ENCODE data around the gene PRPH.
A peak's percentile ranks its signal among the peaks of the same experiment; 100 is the strongest.

The PRPH gene

DNA sequence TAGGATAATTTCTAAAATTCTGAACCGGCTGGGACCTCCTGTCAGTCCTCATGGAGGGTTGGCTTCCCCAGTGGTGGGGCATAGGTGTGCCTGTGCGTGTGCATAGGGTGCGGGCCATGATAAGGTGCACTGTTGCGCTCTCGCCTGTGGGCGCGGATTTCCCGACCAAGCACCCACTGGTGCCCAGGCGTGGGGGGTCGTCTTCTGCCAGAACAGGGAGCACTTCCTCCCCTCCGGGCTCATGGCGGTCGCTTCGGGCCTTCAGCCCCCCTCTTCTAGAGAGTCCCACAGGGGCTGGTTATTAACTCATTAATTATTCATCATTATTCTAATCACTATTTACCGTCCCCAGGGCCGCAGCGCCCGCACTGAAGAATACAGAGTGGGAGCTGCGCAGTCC lies 39.3 kb downstream of the PRPH start:
- DNase-seq = no peak

DNA sequence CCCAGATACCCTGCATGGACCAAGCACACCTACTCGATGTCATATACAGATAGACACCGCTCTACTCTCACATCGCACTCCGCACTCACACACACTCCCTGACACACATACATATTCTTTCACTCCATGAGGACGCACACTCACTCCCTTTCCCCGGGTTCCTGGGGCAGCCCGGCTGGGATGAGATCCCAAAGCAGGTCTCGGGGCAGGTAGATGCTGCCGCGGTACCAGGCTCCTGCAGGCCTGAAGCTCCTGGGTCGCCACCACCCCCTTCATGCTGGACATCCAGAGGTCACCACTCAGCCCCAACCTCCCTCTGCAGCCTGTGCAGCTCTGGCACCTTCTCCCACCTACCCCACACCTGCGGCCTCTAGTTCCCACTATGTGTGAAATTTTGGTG lies 39.7 kb downstream of the PRPH start:
- no peak for DNase-seq

DNA sequence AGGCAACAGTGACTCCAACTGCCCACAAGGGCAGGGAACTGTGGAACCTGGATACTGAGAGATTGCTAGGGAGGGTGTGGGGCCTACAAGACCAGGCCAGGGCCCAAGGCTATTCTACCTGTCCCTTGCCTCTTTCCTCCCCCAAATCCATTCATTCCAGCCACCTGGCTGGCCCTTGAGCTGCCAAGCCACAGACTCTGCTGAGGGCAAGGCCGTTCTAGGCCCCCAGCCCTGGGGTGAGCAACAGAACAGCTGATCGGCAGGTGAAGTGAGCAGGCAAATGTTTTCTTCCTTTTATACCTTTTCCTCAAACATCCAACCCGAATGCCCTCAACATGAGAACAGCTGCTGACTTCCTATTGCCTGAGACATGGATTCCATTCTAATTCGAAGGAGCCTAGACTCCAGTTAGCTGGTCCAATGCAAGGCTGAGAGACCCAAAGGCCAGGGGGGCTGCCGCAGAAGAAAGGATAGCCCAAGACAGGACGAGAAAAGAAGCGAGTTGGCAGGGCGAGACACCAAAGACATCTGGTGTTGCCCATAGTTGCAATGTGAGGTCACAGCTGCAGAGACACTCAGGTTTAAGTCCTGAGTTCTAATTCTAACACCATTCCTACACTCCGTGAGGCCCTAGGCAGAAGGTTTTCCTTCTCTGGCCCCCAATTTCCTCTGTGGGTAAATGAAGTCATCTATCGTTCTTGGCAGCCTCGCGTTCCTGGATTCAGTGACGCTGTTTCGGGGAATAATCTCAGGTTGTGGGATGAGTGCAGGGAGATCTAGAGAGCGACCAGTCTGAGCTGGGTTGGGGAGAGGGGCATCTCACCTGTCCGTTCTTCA lies 40.4 kb downstream of the PRPH start:
- DNase-seq = no peak

DNA sequence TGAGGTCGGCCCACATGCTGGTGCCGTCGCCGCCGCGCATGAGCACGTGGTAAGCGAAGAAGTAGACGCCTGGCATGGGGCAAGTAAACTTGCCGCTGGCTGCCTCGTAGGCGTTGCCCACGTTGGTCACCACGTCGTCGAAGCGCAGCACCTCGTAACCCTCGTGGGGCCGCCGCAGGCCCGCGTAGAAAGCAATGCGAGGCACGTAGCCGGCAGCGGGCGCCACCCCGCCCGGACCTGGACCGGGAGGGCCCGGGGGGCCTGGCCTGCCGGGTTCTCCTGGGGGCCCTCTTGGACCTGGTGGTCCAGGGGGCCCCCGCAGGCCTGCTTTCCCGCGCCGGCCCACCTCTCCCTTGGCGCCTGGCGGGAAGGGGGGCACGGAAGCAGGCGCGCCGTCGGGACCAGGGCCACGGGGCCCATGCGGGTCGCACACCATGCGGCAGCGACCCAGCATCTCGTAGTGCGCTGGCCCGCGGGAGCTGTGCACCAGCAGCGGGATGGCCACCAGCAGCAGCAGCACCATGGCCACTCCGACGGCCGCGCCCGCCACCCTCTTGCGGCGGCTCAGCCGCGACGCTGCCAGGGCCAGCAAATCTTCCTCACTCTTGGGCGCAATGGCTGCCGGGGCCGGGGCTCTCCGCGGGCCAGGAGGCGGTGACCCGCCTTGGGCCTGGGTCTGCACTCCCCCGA lies 41.2 kb downstream of the PRPH start:
- no peak for DNase-seq

DNA sequence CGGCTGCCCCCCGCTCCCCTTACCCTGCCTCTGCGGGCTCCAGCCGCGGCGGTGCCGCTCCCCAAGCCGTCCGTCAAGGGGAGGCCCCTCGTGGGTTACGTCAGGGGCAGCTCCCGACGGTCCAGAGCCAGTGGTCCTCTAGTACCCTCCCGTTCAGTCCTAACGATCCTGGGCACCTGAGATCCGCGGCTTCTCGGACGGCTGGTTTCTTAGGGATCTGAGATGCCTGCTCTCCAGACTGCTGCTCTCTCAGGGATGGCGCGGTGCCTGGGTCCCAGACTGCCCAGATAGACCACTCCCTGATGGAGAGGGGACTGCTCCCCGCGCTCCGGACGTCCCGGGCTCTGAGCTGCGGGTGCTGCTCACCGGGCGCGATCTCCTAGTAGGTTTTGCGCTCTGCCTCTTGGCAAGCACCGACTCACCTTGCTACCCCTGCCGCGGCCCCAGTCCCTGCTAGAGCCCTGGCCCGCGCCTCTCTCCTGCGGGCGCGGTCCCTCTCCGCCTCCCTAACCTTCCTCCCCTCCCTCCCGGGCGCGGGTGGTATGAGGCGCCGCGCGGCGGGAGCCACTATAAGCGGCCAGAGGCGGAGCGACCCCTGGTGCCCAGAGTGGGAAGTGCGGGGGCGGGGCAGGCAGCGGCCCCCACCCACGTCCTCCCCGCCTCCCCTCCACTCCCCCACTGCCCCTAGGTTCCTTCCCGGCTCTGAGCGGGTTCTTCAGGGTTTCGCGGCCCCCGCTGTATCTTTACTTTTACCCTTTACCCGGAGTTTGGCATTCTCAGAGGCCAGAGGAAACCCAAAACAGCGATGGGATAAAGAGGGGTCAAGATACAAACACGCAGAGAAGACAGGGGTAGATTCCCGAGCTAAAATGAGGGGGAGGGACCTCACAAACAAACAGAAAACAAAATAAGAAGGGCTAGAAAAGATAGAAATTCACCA lies 42.0 kb downstream of the PRPH start, which contains the start of gene C1QL4:
Gene C1QL4, minus strand, starts transcription at position 544 of the 940 bp plus-strand sequence. CDS start 711 bp downstream, outside the sequence.
- DNase-seq = no peak

DNA sequence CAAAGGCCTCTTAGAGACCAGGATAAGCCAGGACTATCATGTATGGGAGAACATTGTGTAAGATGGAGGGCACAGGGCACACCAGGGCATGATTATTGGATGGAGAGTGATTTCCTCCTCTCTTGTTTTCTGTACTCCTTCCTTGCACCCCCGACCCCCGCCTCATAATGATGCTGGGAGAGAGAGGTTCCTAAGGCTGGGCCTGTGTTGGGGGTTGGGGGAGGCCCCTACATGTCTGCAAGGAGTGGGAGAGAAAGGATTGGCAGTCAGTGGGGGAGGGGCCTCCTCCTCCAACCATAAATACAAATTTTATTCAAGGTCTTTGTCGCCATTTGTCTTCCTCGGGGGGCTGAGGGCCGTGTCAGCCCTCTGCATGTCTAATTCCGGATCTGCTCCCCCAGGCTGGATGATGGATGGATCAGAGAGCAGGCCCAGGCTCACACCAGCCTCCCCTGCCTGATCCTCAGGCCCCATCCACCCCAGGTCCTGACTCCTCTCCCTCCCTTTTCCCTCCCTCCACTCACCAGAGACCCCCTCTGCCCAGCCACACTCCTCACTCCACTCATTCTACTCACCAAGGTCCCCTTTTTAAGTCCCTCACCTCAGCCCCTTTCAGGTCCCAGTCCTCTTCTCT lies 44.0 kb downstream of the PRPH start:
- no peak for DNase-seq

DNA sequence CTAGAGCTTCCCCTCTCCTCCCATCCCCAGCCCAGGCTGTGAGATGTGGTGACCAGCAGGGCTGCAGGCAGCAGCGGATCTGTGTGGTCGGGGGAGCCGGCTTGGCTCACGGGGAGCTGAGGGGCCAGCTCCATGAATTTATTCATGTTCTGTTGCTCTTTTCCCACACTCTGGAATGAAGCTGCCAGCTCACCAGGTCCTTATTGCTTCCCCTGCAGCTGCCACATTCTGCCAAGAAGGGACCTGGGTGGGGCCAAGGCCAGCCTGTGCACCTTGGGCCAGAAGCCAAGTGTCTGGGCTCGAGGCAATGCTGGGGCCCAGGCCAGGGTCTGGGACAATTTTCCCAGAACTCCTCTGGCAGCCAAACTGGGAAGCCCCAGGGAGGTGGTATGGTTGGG lies 44.5 kb downstream of the PRPH start:
- no peak for DNase-seq

DNA sequence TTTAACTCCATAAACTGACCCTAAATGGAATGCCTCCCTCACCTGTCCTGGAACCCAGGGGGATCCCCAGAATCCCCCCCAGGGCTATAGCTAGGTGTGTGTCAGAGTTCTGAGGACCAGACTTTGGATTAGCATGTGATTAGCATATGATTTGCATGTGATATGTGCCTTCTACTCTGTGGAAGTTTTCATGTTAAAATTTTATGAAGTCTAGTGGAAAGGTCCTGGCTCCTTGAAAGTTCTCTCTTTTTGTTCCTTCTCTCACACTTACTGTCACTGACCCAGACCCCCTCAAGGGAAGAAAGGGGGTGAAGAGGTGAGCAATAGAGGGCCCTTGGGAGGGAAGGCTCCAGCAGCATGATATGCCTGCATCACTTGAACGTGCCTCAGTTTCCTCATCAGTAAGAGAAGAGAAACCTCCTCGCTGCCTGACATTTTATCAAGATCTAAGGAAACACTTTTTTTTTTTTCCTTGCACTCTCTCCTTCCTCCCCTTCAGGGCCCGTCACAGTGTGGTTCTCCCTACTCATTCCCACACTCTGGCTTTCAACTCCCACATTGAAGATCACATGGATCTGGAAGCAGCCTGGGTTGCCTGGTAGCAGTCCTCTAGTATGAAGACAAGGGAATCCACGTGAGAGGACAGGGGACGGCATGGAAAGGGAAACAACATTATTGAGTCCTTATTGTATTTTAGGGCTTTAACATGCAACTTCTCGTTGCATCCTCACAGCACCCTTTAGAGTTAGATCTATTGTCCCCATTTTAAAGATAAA lies 45.3 kb downstream of the PRPH start:
- no peak for DNase-seq

DNA sequence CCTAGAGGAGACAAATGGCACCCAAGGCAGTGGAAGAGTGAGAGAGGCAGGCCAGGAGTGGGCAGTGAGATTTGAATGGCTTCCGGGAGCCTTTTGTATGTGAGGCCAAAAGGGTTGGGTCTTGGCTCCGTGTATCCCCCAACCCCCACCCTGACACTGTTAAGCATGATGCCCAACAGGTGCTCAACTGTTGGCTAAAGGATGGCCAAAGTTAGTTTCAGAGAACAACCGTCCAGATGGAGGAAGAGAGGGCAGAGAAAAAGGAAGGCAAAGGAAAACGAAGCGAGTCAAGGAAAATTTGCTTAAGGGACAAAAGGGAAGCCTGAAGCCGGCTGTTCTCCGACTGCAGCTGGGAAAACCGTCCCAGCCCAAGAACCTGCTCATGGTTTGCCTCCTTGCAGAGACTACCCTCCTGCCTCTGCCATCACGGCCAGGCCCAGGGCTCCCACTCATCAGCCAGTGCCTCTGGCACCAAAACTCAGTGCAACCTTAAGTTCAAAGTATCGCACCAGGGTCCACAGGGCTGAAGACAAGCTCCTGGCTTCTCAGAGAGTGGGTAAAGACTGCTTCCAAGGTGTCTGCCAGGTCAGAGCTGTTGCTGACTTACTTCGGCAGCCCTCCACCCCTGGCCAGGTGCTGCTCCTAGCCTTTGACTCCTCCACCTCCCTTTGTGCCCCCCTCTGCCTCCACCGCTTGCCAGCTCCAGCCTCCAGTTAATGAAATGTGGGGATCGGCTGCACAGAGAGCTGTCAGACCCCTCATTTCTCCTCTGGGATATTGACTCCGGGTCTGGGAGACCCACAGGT lies 46.2 kb downstream of the PRPH start:
- no peak for DNase-seq

DNA sequence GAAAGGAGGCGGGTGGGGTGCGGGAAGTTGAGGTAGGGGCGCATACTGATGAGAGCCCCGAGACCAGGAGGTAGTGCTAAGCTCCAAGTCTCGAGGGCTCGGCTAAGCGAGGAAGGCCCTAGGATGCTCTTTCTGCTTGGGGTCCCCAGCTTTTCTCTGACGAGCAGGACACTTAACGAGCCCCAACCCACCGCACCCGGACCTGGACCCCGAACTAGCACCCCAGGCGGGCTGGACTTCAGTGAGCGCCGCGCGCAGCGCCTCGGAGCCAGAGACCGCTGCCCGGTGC lies 46.8 kb downstream of the PRPH start:
- no peak for DNase-seq

DNA sequence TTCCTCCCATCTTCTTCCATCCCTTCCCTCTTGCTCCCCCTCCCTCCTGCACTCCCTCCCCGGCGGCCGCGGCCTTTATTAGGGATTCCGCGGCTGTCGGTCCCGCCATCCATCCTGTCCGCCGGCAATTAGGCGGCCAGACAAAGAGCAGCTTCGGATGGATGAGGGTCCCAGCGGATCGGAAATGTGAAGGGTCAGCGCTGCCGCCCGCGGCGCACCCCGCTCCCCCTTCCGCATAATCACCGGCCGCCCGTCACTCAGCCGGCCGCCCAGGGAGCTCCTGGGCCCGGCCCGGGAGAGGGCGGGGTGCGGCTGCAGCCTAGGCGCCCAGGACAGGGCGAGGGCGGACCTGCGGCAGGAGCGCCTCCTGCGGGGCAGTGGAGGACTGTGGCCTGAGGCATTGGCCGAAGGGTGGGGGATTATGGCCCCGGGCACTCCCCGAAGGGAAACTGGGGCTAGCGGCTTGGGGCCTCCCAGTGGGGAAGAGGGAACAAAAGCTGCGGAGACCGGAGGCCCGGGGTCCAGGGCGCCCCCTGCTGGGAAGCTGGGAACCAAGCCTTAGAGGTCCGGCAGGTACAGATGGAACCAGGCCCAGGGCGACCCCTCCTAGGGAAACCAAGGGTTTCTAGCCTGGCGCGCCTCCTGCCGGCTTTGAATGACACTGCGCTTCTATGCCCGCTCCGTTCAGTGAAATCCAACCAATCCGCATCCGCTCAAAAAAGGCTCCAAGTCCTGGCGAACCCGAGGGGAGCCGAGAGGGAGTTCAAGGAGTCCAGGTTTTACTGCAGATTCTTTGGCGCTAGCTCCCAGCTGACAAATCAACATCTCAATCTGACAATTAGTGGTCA lies 47.3 kb downstream of the PRPH start:
- peak; percentile 52 for DNase-seq

DNA sequence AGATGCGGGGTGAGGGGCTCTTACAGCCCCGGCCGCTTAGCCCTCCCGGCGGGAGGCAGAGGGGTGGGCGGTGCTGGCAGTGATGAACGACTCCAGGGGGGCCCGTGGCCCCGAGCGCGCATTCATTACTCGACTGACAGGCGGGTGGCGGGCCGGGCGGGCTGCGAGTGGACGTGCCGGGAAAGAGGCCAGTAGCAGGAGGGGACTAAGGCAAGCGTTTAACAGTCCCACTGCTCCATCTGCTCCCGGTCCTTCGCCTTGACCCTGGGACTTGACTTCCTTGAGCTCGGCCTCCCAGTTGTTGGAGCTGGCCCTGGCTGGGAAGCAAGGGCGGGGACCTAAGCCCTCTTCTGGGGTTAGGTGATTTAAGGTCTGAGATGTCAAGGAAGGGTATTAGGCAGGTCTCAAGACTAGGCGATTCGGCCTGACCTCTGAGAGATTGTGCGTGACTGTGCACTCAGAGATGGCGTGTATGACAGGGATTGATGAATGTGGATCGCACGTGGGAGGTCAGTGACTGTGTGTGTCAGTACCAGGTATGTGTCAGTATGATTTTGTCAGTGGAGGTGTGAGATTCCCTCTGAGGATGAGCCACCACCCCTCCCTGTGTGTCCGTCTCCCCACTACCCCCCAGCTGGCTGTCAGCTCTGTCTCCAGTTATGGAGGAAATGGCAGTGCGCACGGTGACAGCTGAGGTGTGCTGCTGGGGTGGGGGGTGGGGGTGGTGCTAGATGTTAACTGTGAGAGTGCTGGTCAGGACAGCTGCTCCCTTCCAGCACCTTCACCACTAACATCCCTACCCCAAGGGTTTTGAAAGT lies 48.2 kb downstream of the PRPH start:
- DNase-seq = no peak

DNA sequence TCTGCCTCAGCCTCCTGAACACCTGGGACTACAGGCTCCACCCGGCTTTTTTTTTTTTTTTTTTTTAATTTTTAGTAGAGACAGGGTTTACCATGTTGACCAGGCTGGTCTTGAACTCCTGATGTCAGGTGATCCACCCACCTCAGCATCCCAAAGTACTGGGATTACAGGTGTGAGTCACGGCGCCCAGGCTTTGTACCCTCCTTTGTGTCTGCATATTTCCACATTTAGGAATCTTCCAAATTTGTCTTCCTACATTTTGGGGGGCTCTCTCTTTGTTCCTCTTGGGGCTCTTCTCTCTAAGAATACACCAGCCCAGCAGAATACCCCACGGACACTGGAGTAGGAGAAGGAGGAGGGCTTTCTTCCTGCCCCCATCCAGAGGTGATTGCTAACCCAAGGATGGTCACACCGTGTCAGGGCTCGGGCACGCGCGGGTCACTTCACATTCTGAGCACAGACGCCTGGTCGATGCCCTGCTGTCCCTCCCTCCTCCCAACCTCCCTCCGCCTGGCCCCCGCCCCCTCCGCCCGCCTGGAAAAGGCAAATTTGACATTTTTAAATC lies 49.6 kb downstream of the PRPH start:
- DNase-seq = no peak

DNA sequence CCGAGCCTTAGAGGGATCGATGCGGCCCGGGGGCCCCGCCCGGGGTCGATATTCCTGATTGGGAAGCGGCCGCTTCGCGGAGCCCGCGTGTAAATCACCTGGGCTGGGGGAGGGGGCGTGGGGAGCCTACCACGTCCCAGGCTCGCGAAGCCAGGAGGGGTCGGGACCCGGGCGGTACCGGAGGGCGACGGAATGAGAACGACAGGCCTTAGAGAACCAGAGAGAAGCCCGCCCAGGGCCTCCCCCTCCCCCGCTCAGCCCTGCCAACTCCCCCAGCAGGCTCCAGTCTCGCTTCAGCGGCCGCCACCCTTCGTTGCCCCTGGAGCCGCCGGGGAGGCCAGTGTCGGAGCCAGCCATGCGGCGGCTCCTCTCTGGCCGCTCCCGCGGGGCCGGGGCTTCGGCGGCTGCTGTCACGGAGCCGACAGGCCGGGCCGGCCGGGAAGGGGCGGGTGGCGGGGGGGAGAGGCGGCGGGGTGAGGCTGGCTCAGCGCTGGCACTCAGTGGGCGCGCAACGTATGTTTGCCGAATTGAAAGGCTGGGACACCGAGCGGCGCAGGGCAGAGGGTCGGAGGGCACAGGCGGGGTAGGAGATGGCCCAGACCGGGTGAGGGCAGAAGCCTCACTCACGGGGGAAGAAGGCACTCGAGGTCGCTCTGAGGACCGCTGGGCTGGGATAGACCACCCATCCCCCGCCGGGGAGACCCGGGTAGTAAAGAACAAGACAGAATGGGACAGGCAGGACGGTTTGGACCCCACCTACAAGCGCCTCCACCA lies 50.3 kb downstream of the PRPH start:
- DNase-seq = no peak

DNA sequence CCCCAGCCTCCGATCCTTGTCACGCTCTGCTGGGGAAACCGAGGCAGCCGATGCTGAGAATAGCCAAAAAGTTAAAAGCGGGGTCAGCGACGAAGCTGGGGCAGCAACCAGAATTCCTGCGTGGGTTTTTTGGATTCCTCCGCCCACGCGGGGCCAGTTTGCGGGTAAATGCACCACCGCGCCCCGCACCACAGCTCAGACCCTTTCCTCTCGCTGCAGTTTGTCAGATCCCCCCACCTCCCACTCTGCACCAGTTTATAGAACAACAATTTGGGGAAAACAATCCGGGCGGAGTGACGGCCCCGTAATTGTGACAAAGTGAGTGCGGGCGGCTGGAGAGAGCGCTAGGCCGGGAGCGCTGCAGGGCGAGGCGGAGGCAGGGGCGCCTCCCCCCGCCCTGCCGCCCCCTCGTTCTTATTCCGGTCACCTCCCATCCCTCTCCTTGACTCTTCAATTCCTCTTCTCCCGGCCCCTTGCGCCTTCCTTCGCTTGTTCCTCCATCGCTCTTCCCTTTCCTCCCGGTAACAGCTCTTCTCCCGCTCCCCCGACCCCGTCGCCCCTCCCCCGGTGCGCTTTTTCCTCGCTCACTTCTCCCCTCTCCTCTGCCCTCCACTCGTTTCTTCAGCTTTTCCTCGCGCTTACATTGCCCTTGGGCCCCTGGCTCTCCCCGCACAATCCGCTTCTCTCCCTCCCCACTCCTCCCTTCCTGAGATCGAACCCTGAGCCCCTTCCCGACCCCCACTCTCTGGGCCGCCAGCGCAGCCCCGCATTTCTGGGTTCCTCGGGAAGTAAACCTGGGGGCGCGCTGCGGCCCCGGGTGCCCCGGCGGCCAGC lies 51.1 kb downstream of the PRPH start:
- DNase-seq = no peak

DNA sequence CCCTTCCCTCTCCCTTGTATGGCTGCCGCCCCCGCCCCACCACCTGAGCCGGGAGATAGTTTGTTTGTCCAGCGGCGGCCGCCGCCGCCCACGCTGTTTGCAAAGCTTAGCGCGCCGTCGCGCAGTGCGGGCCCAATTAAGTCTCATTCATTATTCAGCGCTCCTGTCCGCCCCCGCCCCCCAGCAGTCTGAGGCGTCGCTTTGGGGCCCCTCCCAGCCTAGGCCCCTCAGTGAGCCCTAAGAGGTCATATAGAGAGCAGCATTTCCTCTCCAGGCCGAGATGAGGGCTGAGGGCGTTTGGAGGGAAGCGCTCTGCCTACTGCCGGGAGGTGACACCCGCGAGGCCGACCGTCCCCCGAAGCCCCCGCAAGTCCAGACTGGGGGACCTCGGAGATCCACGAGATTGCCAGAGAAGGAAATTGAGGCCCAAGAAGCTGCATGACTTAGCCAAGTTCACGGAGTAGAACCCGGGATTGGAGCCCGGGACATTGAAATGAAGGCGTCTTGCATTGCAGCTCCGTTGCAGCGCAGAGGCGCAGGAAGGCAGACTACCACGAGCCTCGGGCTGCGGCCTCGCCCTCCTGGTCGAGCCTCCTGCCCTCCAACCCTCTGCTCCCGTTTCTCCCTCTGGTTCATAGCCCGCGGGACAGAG lies 51.8 kb downstream of the PRPH start, which contains the start of gene DNAJC22:
Gene DNAJC22, plus strand, starts transcription at position 230 of the 652 bp plus-strand sequence. CDS start 1,985 bp downstream, outside the sequence.
- no peak for DNase-seq
